ENCODE data around the gene GJC1. TPM values are rescaled to one million over a fixed set of nuclear protein-coding genes. Genes with fewer than 3 reads are reported as not detected.

GJC1 gene
- total RNA-seq, 1 donor from 2014 or later: 4.7 TPM

GRCh38 chr17:44792276-44792675 lies 37.8 kb downstream of the GJC1 start:
- Mint-ChIP-seq H3K27ac (no peak overlapping the region), H3K9me3 (no peaks in the 10 kb centered on the region), H3K4me3 (no peak overlapping the region), H3K36me3 (ENCODE audit: low read depth) (no peaks in the 10 kb centered on the region), H3K27me3 (ENCODE audit: insufficient read depth) (no peaks in the 10 kb centered on the region), H3K4me1 (ENCODE audit: low read depth) (no peaks in the 10 kb centered on the region)
- DNase-seq (ENCODE audit: low spot score): no peak
- intact Hi-C loops (cut with micrococcal nuclease): no loop called here

DNA sequence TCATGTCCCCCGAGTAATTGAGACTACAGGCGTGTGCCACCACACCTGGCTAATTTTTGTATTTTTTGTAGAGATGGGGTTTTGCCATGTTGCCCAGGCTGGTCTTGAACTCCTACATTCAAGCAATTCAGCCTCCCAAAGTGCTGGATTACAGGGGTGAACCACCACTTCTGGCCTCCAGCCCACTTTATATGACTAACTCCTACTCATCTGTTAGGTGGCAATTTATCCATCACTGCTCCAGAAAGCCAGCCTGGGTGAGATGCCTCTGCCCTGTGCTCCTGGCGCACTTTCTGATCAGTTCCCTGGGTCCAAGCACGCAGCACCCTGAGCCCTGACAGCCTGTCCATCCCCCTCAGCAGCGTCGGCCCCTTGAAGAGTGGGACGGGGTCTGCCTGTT lies 41.9 kb downstream of the GJC1 start:
- no peak overlapping the region for H3K4me3 Mint-ChIP-seq
- H3K9me3 Mint-ChIP-seq: no peaks in the 10 kb centered on the region
- no peak for DNase-seq (ENCODE audit: low spot score)
- peaks cover 2% of the 10 kb centered on the region for H3K27me3 Mint-ChIP-seq (ENCODE audit: insufficient read depth)
- H3K36me3 Mint-ChIP-seq (ENCODE audit: low read depth): no peaks in the 10 kb centered on the region
- intact Hi-C loops (cut with micrococcal nuclease): no loop called here
- no peaks in the 10 kb centered on the region for H3K4me1 Mint-ChIP-seq (ENCODE audit: low read depth)
- H3K27ac Mint-ChIP-seq: no peak overlapping the region

DNA sequence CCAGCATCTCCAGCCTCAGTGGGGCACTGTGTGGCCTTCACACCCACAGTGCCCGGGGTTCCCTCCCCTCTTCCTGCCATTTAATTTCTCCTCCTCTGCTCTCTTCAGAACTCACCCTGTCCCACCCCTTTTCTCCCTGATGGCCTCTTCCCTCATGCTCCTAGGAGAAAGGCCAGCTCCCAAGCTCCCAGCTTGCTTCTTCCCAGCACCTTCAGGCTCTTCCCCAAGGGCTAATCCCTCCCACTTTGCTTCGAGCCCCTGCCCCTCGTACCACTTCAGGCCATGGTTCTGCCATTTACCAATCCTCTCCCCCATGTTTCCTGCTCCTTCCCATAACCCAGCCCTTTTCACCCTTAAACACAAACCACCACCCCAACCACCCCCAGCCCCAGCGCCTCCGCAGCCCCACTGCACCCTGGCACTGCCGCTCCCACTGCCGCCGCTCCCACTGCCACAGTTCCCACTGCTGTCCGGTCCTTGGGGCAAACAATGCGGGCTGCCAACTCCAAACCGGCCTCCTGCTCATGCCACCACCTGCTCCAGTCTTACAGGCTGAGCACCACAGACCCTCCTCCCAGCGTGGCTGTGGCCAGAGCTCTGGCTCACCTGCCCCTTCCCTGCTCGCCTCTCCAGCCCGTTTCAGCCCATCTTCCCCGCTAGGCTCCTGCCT lies 42.7 kb downstream of the GJC1 start:
- H3K36me3 Mint-ChIP-seq (ENCODE audit: low read depth): no peaks in the 10 kb centered on the region
- intact Hi-C loops (cut with micrococcal nuclease): no loop called here
- no peaks in the 10 kb centered on the region for H3K9me3 Mint-ChIP-seq
- DNase-seq (ENCODE audit: low spot score): no peak
- no peaks in the 10 kb centered on the region for H3K4me1 Mint-ChIP-seq (ENCODE audit: low read depth)
- H3K27ac Mint-ChIP-seq: no peak overlapping the region
- peaks cover 7% of the 10 kb centered on the region for H3K27me3 Mint-ChIP-seq (ENCODE audit: insufficient read depth)
- H3K4me3 Mint-ChIP-seq: no peak overlapping the region

- H3K27me3 Mint-ChIP-seq (ENCODE audit: insufficient read depth): peaks cover 7% of the 10 kb centered on the region
- no peaks in the 10 kb centered on the region for H3K4me1 Mint-ChIP-seq (ENCODE audit: low read depth)
- no peak overlapping the region for H3K4me3 Mint-ChIP-seq
- intact Hi-C loops (cut with micrococcal nuclease): no loop called here
- H3K27ac Mint-ChIP-seq: no peak overlapping the region
- no peaks in the 10 kb centered on the region for H3K9me3 Mint-ChIP-seq
- H3K36me3 Mint-ChIP-seq (ENCODE audit: low read depth): no peaks in the 10 kb centered on the region
- DNase-seq (ENCODE audit: low spot score): no peak
These were observed 43.5 kb downstream of the GJC1 start for GRCh38 chr17:44786551-44787081.

DNA sequence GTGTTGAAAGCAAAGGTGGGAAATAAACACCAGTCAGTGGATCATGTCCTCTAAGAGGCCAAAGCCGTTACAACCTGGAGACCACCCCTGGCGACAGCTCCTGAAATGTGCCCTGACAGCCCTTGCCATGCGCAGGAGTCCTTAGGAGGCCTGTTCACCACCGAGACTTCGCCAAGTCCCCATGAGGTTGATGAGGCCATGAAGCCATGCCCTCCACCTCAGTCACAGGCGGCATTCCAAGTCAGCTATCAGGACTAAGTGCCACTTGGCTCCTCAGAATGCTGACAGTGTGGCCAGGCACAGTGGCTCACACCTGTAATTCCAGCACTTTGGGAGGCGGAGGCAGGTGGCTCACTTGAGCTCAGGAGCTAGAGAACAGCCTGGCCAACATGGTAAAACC lies 44.2 kb downstream of the GJC1 start:
- H3K4me3 Mint-ChIP-seq: no peak overlapping the region
- no peak for DNase-seq (ENCODE audit: low spot score)
- H3K9me3 Mint-ChIP-seq: no peaks in the 10 kb centered on the region
- no peaks in the 10 kb centered on the region for H3K36me3 Mint-ChIP-seq (ENCODE audit: low read depth)
- H3K27me3 Mint-ChIP-seq (ENCODE audit: insufficient read depth): peaks cover 7% of the 10 kb centered on the region
- H3K4me1 Mint-ChIP-seq (ENCODE audit: low read depth): no peaks in the 10 kb centered on the region
- intact Hi-C loops (cut with micrococcal nuclease): no loop called here
- no peak overlapping the region for H3K27ac Mint-ChIP-seq

DNA sequence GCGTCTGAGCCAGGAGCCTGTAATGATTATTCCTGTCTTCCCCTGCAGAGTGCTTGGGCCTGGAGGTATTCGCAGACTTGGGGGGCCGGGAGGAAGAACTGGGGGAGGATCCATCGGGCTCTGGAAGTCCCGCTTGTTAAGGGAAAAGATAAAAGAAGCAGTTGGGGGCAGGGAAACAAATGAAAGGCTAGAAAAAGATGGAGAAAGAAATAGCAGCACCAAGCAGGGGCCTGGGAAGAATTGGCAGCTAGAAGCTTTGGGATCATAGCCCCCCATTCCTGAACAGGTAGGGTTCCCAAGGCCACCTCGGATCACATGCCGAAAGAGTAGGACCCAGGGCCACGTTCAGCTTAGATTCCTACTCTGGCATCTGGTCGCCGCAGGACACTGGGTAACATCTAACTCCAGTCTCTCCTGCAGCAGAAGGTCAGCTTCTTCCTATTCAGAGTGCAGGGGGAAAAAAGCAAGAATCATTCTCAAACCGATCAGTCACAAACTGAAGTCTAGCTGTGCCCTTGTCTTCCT lies 47.7 kb downstream of the GJC1 start:
- Mint-ChIP-seq H3K4me3 (no peak overlapping the region), H3K36me3 (ENCODE audit: low read depth) (no peaks in the 10 kb centered on the region), H3K27ac (no peak overlapping the region), H3K9me3 (no peaks in the 10 kb centered on the region), H3K4me1 (ENCODE audit: low read depth) (no peaks in the 10 kb centered on the region), H3K27me3 (ENCODE audit: insufficient read depth) (peaks cover 14% of the 10 kb centered on the region)
- DNase-seq (ENCODE audit: low spot score): no peak
- intact Hi-C loops (cut with micrococcal nuclease): no loop called here

GRCh38 chr17:44781551-44782325 lies 48.3 kb downstream of the GJC1 start:
- Mint-ChIP-seq H3K27me3 (ENCODE audit: insufficient read depth) (peaks cover 16% of the 10 kb centered on the region), H3K4me1 (ENCODE audit: low read depth) (no peaks in the 10 kb centered on the region), H3K27ac (no peak overlapping the region), H3K9me3 (no peaks in the 10 kb centered on the region), H3K36me3 (ENCODE audit: low read depth) (no peaks in the 10 kb centered on the region), H3K4me3 (no peak overlapping the region)
- no peak for DNase-seq (ENCODE audit: low spot score)
- intact Hi-C loops (cut with micrococcal nuclease): no loop called here

- H3K27me3 Mint-ChIP-seq (ENCODE audit: insufficient read depth): peaks cover 16% of the 10 kb centered on the region
- no peak overlapping the region for H3K27ac Mint-ChIP-seq
- H3K4me3 Mint-ChIP-seq: no peak overlapping the region
- no peaks in the 10 kb centered on the region for H3K9me3 Mint-ChIP-seq
- H3K36me3 Mint-ChIP-seq (ENCODE audit: low read depth): no peaks in the 10 kb centered on the region
- H3K4me1 Mint-ChIP-seq (ENCODE audit: low read depth): no peaks in the 10 kb centered on the region
- no peak for DNase-seq (ENCODE audit: low spot score)
- intact Hi-C loops (cut with micrococcal nuclease): no loop called here
These were observed 49.1 kb downstream of the GJC1 start for GRCh38 chr17:44780845-44781480.

GRCh38 chr17:44780161-44780560 lies 49.9 kb downstream of the GJC1 start:
- H3K27ac Mint-ChIP-seq: no peak overlapping the region
- H3K4me3 Mint-ChIP-seq: no peak overlapping the region
- peaks cover 16% of the 10 kb centered on the region for H3K27me3 Mint-ChIP-seq (ENCODE audit: insufficient read depth)

DNA sequence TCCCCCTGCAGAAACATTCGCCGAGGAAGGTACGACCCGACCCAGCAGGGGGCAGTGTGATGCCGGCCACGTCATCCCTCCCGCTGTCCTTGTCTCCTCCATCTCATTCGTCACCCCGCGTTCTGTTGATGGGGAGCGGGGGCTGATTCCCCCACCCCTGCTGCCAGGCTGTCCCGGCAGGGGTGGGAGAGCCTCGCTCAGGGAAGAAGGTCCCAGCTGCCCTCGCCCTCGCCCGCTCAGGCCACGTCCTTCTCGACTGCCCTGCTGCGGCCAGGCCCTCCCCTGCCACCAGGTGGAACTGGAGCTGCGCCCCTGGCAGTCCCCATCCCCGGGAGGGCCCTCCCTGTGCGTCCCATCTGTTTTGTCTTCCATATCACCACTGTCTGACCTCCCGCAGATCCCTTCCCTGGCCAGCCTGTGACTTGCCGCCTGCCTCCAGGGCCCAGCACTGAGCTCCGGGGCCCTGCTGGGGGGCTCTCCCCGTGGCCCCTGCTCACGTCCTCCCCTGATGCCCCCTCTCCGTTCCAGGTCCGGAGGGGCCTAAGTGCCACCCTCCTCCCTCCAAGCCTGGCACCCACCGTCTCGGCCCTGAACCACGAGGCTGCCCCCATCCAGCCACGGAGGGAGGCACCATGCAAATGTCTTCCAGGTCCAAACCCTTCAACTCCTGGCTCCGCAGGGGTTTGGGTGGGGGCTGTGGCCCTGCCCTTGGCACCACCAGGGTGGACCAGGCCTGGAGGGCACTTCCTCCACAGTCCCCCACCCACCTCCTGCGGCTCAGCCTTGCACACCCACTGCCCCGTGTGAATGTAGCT lies 50.7 kb downstream of the GJC1 start:
- intact Hi-C loops (cut with micrococcal nuclease): loop anchor here (1.0 to 10.0 kb wide), 3 partner anchors 50 to 165 kb away; partner anchors contain the start of gene KIF18B
- DNase-seq (ENCODE audit: low spot score): peak; percentile 76
- H3K9me3 Mint-ChIP-seq: no peaks in the 10 kb centered on the region
- H3K36me3 Mint-ChIP-seq (ENCODE audit: low read depth): no peaks in the 10 kb centered on the region
- H3K27ac Mint-ChIP-seq: no peak overlapping the region
- H3K4me3 Mint-ChIP-seq: peak overlapping the region; percentile 53
- H3K4me1 Mint-ChIP-seq (ENCODE audit: low read depth): no peaks in the 10 kb centered on the region
- H3K27me3 Mint-ChIP-seq (ENCODE audit: insufficient read depth): peaks cover 15% of the 10 kb centered on the region

More at GRCh38 chr17:44780161-44780560, 49.9 kb downstream of the GJC1 start:
- intact Hi-C loops (cut with micrococcal nuclease): no loop called here
- no peaks in the 10 kb centered on the region for H3K4me1 Mint-ChIP-seq (ENCODE audit: low read depth)
- H3K9me3 Mint-ChIP-seq: no peaks in the 10 kb centered on the region
- no peak for DNase-seq (ENCODE audit: low spot score)
- no peaks in the 10 kb centered on the region for H3K36me3 Mint-ChIP-seq (ENCODE audit: low read depth)

GRCh38 chr17:44778656-44779210 lies 51.4 kb downstream of the GJC1 start:
- Mint-ChIP-seq H3K36me3 (ENCODE audit: low read depth) (no peaks in the 10 kb centered on the region), H3K9me3 (no peaks in the 10 kb centered on the region), H3K27me3 (ENCODE audit: insufficient read depth) (peaks cover 15% of the 10 kb centered on the region), H3K4me3 (peak overlapping the region; percentile 53), H3K4me1 (ENCODE audit: low read depth) (no peaks in the 10 kb centered on the region), H3K27ac (no peak overlapping the region)
- intact Hi-C loops (cut with micrococcal nuclease): loop anchor here (1.0 to 10.0 kb wide), 3 partner anchors 51 to 166 kb away; partner anchors contain the start of gene KIF18B
- DNase-seq (ENCODE audit: low spot score): no peak
